A172 (cell line): ENCODE results near the gene ARHGAP28. TPM values are rescaled to one million over a fixed set of nuclear protein-coding genes. Genes with fewer than 3 reads are reported as not detected.

Experiments
- DNase-seq: peaks from one replicate; pipeline ENCODE4 v3.0.0-alpha.2; 2015; ENCODE audit warnings: low spot score
- total RNA-seq: library from RNA; depleted of rRNA; stranded (reverse); fragments of >200 nt; shearing (Covaris generic); gene quantifications from 2 replicates; pipeline ENCODE4 v1.2.3, GENCODE V29; 2014

The ARHGAP28 gene
- total RNA-seq, 1 experiment from 2014 or later, result 24.3 TPM

- DNase-seq, result no peak
Observed at GRCh38 chr18:6959110-6959509, 229.6 kb downstream of the ARHGAP28 start.

- DNase-seq, result no peak
Observed at GRCh38 chr18:6960124-6960523, 230.6 kb downstream of the ARHGAP28 start.

GRCh38 chr18:6960656-6961055, 231.1 kb downstream of the ARHGAP28 start:
- peak; percentile 32 for DNase-seq

GRCh38 chr18:6961331-6961730, 231.8 kb downstream of the ARHGAP28 start:
- no peak for DNase-seq

GRCh38 chr18:6962571-6963451, 233.3 kb downstream of the ARHGAP28 start:
- no peak for DNase-seq

- no peak for DNase-seq
Observed at GRCh38 chr18:6963452-6964097, 234.1 kb downstream of the ARHGAP28 start.
